Islet of Langerhans (tissue), 1 donor: Measurements from ENCODE around the gene ANKK1.

ENCODE experiments used
- FAIRE-seq: peaks from one replicate; lab custom pipeline; 2011; peaks lifted over from hg19 to GRCh38; lab: Jason Lieb, UNC

ANKK1 gene

DNA sequence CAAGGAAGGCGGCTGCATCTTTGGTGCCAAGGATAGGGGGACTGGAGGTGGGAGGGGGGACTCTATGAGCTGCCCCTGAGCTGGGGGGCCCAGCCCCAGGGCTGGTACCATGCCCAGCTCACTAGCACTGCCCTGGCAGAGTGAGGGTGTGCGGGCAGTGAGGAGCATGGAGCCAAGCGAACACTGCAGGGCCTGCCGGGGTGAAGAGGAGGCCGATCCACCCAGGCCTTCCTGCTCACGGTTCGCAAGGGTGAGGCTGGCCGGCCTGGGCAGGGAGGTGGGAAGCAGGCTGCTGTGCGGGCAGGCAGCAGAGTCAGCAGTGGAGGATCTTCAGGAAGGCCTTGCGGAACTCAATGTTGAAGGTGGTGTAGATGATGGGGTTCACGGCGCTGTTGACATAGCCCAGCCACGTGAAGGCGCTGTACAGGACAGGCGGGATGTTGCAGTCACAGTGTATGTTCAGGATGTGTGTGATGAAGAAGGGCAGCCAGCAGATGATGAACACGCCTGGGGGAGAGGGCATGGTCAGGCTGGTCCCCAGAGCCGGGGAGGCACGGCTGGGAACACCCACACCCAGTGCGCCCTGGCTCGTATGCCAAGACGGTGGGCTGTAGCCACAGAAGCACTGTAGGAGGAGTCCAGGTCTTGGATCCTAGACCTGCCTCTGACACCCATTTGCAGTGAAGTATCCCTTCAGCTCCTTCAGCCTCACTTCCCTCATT, 23.0 kb downstream of the ANKK1 start:
- FAIRE-seq: no peak

DNA sequence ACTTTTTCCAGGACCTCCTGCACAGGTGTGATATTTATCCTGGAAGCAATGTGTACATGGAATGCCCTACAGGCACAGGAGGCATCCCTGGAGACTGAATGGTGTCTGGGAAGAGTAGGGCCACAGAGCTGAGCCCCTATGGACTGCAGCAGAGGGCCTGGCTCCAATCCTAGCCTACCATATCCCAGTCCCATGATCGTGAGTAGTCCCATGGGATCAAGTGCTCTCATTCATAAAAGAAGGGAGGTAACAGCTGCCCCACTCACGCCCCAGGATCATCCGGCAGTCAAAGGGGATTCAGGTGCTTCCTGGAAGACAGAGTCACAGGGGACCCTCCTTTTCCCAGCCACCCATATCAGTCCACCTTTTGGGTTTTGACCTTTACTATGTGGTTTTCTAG, 24.0 kb downstream of the ANKK1 start:
- no peak for FAIRE-seq

DNA sequence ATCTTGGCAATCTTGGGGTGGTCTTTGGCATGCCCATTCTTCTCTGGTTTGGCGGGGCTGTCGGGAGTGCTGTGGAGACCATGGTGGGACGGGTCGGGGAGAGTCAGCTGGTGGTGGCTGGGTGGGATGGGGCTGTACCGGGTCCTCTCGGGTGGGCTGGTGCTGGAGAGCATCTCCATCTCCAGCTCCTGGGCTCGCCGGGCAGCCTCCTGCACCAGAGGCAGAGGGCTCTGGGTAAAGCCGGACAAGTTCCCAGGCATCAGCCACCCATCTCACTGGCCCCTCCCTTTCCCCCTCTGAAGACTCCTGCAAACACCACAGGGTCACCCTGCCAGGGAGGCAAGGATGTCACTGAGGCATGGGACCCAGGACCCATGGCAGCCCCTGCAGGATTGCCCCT, 25.1 kb downstream of the ANKK1 start:
- no peak for FAIRE-seq

DNA sequence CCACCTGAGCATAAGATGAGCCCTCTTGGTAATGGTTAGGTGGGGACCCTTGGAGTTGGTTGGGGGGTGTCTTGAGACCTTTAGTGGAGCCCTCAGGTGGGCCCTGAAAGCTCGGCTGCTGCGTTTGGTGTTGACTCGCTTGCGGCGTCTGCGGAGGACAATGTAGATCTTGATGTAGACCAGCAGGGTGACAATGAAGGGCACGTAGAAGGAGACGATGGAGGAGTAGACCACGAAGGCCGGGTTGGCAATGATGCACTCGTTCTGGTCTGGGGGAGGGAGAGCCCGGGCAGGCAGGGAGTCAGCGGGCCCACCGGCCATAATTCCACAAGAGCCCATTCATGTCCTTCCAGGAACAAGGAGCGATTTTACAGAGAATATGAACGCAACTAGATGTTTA, 27.8 kb downstream of the ANKK1 start:
- FAIRE-seq: no peak

DNA sequence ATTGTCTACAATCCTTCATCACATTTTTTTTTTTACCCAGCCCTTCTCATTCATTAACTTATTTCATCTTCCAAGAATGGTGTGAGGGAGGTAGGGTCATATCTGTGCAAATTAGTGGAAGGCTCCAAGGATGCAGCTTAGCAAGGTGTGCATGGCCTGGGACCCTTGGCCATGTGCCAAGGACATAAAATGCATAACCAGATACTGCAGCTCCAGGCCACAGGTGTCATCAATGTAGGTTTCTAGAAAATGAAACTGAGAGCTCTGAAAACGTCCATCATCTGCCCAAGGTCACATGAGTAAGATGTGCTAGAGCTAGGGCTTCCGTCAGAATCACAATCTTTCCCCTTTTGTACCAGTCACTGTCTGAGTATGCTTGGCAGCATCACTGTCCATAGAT, 29.8 kb downstream of the ANKK1 start:
- FAIRE-seq: no peak

DNA sequence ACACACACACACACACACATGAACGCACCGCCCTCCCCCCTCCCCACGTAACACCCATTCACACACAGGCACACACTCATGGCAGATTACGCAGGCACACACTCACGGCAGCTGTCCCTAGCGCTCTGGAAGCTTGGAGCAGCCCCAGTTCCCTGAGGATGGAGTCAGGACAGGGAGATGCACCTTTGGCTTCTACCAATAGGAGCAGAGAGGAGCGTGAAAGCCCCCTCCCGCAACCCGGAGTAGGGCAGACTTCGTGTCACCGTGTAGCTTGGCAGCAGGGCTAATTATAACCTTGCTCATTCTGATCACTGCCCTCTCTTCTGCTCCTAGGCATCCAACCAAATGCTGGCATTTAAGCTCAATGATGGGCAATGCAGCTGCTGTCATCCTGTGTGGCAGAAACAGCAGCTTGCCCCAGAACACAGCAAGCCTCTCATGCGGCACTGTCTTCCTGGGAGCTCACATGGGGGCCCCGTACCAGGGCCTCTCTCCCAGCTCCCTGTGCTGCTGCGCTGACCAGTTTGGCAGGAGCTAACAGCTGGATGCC, 31.9 kb downstream of the ANKK1 start:
- no peak for FAIRE-seq

DNA sequence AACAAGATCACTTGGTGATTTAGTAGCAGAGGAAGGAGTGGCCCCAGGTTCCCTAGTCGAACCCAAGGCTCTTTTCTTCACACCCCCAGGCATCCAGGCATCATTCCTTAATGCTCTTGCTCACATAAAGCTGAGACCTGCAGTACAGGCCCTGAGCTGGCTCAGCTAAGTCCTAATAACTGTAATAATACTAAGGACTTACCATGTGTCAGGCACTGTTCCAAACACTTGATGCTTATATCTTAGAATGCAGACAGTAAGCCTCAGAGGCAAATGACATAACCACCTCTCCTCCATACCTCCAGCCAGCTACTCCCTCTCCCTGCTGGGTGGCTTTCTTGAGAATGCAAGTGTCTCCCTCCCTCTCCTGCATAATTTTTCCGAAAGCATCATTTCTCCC, 33.2 kb downstream of the ANKK1 start:
- no peak for FAIRE-seq

DNA sequence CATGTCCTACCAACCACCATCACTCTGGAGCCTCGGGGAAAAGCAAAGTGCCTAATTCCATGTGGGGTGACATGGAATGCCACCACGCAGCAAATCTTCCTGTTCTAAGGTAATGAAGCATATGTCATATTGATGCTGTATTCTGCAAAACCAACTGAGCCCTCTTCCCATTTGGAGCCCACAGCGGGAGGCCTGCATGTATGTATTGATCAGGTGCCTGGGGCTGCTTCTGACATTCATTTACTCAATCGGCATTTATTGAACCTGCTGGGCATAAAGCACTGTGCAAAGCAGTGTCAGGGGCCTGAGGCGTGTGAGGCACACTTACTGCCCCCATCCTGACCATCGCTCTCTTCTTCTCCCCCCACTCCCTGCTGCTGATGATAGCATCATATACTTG, 39.1 kb downstream of the ANKK1 start:
- FAIRE-seq: no peak

DNA sequence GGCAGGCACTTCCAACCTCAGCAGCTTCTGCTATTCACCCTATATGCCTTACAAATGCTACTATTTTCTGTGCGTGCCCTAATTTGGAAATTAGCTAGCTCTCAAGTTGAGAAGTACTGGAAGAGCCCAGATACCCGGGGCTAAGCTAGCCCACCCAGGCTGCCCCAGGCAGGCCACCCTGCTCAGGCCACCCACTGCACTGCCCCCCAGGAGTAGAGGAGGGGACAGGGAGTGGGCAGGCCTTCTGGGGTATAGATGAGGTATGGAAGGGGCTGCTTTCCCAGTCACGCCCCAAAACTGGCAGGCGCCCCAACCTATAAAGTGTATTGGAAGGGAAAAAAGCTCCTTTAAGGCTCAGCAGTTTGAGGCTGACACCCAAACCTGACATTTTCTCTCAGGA, 44.2 kb downstream of the ANKK1 start:
- no peak for FAIRE-seq

DNA sequence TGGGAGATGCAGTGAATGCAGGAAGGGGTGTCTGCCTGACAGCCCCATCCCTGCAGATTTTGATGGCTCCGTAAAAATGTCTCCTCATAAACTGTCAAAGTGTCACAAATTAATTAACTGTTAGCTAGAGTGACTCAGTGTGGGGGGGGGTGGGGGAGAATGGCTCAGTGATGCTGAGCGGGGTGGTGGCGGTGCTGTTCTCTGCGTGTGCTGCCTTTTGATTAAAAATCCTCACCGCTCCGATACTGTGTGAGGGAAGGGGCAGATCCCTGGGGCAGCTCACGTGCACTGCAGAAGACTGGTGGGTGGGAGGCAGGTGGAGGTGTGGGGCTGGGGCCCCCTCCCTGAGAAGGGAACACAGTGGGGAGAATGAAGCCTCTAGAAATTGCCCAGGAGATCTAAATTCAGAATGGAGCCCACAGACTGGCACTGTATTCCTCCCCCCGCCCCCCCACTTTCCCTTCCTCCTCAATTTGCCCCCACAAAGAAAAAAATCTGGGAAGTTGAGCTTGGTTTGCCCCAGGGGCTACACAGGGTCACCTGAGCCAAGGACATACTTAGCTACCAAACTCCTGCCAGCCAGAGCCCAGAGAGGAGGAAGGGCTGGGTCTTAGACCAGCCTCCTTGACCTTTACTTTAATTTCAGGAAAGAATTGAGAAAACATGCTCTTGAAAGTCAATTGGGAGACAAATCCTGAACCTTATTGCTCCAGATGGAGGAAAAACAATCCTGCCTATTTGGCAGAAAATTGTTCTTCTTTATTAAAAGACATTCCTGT, 47.8 kb downstream of the ANKK1 start:
- FAIRE-seq: no peak

DNA sequence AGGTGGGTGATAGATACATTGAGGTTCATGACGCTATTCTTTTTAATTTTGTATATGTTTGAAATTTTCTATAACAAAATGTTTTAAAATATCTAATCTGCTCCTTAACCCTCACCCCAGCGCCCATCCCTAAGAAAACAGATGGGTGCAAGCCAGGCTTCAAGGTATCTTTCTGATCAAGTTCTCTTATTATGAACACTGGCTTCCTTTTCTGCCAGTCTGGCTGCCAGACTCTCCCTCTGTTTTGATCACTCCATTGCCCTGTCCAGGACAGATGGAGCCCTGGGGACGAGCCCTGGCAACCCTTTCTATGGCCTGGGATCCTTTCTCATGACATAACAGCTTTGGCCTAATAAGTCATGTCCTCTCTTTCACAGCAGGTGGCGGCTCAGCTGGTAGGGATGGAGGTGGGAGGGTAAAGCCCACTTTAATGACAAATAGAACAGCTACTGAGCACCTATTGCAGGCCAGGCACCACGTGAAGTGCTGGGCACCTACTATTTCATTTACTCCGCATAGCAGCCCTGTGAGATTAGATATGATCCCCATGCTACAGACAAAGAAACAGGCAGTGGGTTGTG, 49.2 kb downstream of the ANKK1 start:
- FAIRE-seq: no peak

DNA sequence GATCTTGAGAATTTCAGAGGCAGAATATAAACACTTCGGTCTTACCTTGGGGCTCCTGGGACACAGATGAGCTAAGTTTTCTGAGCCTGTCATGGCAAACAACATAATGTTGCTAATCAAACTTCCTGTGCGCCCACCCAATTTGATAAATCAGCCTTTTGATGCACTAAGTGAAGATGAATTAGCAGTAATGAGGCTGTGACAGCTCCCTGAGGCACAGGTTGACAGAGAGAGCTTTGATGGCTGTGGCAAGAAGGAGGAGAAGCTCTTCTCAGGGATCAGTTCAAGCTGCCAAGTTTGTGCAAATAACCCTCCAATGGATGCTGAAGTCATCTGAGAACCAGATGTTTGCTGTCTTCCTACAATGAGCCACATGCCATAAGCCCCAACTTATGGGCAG, 53.2 kb downstream of the ANKK1 start:
- no peak for FAIRE-seq

DNA sequence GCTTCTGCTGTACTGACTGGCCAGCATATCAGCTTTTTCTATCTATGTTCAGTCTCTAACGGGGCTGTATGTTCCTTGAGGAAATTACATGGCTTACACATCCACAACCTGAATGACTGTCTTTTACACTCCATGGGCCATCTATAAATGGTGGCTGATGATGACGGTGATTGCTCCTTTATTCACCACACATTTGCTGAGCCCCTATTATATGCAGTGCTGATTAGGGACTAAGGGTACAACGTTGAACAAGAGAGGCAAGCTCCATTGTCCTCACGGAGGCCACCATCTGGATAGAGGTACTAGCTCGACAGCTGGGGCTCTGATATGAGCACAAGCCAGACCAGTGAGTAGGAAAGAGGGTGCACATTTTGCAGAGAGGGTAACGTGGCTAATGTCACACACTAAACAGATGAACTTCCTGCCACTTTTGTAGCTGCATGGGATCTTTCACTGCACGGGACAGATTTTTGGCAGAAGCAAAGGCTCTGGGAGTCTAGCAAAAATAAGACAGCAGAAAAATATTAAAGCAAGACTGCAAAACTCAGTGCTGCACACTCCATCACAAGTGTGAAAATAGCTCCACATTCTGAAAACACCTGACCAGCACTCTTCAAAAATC, 57.0 kb downstream of the ANKK1 start:
- FAIRE-seq: no peak

DNA sequence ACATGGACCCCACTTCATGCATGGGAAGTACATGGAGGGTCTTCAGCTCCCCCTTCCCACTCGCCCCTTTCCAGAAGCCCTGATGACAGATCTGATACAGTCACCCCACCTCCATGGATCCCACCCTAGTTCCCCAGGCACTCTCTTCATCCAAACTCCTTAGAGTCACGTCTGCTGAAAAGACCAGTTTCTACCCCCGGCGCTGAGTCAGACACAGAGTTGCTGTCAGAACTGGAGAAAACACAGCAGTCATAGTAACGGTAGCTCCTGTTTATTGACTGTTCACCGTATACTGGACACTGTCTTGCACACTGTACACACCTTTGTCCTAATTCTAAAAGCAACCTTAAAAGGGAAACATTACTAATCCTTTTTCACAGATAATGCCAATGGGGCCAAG, 58.5 kb downstream of the ANKK1 start:
- FAIRE-seq: no peak

DNA sequence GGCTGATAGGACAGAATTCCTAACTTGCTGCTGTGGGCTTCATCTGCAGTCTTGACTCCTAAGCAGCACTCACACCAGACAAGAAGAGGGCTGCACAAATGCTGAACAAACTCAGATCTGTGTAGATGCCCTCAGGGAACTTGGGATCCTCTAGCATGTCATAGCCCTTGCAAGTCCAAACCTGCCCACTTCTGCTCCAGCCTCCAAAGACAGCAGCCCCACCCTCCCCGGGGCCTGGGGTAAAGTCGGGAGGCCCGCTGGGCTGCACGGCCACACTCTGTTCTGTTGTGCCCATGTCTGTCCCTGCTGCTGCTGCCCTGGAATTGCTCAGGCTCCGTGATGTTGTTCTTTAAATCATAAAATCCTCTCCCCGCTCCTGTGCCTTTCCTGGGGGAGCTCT, 59.4 kb downstream of the ANKK1 start:
- FAIRE-seq: no peak

DNA sequence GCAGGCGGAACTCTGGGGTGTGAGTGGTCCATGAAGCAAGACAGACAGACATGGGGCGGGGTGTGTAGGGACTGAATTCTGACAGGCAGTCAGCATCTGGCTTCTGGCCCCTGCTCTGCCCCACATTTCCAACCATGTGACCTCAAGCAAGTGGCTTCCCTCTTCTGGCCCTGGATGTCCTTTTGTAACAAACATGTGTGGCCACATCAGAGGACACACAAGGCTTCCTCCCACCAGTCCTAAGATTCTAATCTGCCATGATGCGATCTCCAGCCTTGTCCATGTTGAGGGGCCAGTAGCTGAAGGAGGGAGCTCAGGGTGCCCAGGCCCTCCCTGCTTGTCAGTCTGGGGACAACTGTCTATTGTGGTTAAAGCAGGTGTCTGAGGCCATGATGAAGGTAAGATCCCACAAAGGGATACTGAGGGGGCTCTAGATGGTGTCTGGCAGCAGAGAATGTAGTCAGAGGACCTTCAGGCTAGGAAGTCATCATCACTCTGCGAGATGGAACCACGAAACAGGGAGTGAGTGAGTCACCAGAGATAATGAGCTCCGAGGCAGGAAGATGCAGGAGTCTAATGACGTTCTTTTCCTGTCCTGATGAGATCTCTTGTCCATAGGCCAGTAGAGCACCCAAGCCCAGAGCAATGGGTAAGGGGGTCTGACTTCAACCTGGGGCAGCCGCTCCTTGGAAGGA, 60.2 kb downstream of the ANKK1 start:
- FAIRE-seq: no peak

DNA sequence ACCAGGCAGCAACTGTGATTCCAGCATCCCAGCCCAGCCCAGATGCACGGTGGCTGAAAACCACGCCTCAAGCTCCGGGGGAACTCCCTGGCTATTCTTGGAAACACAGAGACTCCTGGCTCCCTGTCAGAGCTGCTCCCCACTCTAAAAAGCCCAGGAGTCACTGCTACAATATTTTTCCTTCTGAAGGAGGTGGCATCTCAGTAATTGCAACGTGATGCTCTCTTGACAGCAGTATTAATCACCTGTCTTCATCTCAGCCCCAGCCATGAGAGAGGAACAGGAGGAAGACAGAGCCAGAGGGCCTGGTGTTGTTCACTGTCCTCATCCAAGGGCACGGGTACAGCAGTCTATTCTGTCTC, 60.7 kb downstream of the ANKK1 start:
- no peak for FAIRE-seq

DNA sequence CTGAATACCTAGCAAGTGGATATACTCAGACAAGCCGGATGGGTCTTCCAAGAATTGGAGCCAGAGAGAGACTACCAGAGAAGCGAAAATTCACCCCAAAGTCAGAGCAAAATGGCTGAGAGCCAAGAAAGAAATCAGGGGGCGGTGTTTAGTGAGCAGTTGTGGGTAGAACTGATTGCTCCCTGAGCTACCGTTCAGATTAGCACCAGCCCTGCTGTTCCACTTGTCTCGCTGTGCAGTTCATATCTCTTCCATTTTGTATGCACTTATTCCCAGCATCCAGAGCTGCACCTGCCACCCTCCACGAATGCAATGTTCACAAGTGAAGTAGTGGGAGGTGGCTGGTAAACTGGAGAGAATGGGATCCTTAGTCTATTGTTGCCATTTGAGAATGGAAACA, 62.2 kb downstream of the ANKK1 start:
- FAIRE-seq: no peak
